HT-29 (cell line): ENCODE results near the gene OSBPL7. TPM values are rescaled to one million over a fixed set of nuclear protein-coding genes. Genes with fewer than 3 reads are reported as not detected.

Source experiments
- DNase-seq: peaks from one replicate; pipeline ENCODE4 v3.0.0-alpha.2; 2015; ENCODE audit warnings: low spot score
- total RNA-seq: library from RNA; depleted of rRNA; stranded (reverse); fragments of >200 nt; shearing (Covaris generic); gene quantifications from 2 replicates; pipeline ENCODE4 v1.2.3, GENCODE V29; 2014

The OSBPL7 gene
- total RNA-seq, 1 experiment from 2014 or later = 21.6 TPM

- no peak for DNase-seq
These were observed 14.7 kb downstream of the OSBPL7 start for GRCh38 chr17:47806913-47807255.

GRCh38 chr17:47806026-47806912 is 15.3 kb downstream of the OSBPL7 start:
- DNase-seq = no peak

GRCh38 chr17:47804461-47804860 is 17.1 kb downstream of the OSBPL7 start:
- no peak for DNase-seq

GRCh38 chr17:47803751-47804150 is 17.8 kb downstream of the OSBPL7 start:
- no peak for DNase-seq

- DNase-seq = no peak
These were observed 18.4 kb downstream of the OSBPL7 start for GRCh38 chr17:47803201-47803600.

GRCh38 chr17:47802341-47803022 is 19.1 kb downstream of the OSBPL7 start:
- DNase-seq = peak; percentile 82

- DNase-seq = no peak
These were observed 19.7 kb downstream of the OSBPL7 start for GRCh38 chr17:47801906-47802305.

GRCh38 chr17:47801176-47801765 is 20.3 kb downstream of the OSBPL7 start:
- no peak for DNase-seq

GRCh38 chr17:47800686-47801085 is 20.9 kb downstream of the OSBPL7 start:
- DNase-seq = no peak

- no peak for DNase-seq
These were observed 23.8 kb downstream of the OSBPL7 start for GRCh38 chr17:47797797-47798196.

- DNase-seq = no peak
These were observed 28.6 kb downstream of the OSBPL7 start for GRCh38 chr17:47792979-47793378.

- DNase-seq = no peak
These were observed 29.1 kb downstream of the OSBPL7 start for GRCh38 chr17:47792457-47792856.

GRCh38 chr17:47791025-47791424 is 30.6 kb downstream of the OSBPL7 start:
- no peak for DNase-seq

GRCh38 chr17:47789611-47790561 is 31.7 kb downstream of the OSBPL7 start:
- no peak for DNase-seq

GRCh38 chr17:47785538-47786123 is 36.0 kb downstream of the OSBPL7 start:
- DNase-seq = no peak

GRCh38 chr17:47781397-47781796 is 40.2 kb downstream of the OSBPL7 start:
- DNase-seq = no peak

- DNase-seq = no peak
These were observed 43.4 kb downstream of the OSBPL7 start for GRCh38 chr17:47778184-47778635.

- peak; percentile 82 for DNase-seq
These were observed 45.0 kb downstream of the OSBPL7 start for GRCh38 chr17:47776330-47777197.

- DNase-seq = no peak
These were observed 46.5 kb downstream of the OSBPL7 start for GRCh38 chr17:47774987-47775580.

GRCh38 chr17:47774331-47774730 is 47.3 kb downstream of the OSBPL7 start:
- no peak for DNase-seq
